ENCODE measurements around the gene FANCI. TPM values are rescaled to one million over a fixed set of nuclear protein-coding genes. Genes with fewer than 3 reads are reported as not detected.

The FANCI gene
- total RNA-seq, 1 donor from 2014 or later = 11.3 TPM

DNA sequence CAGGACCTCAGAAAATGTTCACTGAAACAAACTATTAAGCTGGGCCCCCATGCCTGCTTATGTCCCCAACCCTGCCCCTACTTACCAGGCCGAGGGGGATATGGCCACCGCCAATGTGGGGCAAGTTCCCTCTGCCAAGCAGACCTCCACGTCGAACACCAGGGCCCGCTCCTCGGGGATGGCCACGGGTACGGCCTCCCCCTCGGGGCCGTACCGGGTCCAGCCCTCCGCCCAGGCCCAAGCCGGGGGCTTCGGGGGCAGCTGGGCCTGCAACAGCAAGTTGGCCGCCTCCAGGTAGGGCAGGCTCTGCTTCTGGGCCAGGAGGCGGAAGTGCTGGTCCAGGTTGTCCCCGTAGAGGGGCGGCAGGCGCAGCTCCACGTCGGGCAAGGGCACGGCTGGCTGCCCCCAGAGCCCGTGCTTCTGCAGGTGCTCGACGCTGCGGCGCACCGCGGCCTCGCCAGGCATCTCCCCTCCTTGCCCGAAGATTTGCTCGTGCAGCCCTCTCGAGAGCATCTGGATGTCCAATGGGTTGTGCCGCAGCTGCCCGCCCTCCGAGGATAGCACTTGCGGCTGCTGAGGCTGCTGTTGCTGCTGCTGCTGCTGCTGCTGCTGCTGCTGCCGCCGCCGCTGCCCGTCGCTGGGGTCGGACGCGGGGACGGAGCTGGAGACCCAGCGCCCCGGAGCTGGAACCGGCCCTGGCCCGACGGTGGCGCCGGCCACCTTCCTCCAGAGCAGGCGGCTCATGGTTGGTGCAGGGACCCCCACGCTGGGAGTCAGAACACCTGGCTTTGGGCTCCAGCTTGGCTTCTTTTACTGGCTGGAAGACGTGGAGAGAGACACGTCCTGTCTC lies 89.5 kb downstream of the FANCI start:
- Mint-ChIP-seq H3K27ac (ENCODE audit: unreplicated experiment) (no peak overlapping the region), H3K4me1 (ENCODE audit: unreplicated experiment) (peaks cover 39% of the 10 kb centered on the region), H3K27me3 (ENCODE audit: unreplicated experiment) (peaks cover 3% of the 10 kb centered on the region), H3K4me3 (ENCODE audit: unreplicated experiment) (peak overlapping the region; percentile 74), H3K36me3 (ENCODE audit: unreplicated experiment) (peaks cover 22% of the 10 kb centered on the region), H3K9me3 (ENCODE audit: unreplicated experiment) (no peaks in the 10 kb centered on the region)
- TF ChIP-seq, protein P1, sequence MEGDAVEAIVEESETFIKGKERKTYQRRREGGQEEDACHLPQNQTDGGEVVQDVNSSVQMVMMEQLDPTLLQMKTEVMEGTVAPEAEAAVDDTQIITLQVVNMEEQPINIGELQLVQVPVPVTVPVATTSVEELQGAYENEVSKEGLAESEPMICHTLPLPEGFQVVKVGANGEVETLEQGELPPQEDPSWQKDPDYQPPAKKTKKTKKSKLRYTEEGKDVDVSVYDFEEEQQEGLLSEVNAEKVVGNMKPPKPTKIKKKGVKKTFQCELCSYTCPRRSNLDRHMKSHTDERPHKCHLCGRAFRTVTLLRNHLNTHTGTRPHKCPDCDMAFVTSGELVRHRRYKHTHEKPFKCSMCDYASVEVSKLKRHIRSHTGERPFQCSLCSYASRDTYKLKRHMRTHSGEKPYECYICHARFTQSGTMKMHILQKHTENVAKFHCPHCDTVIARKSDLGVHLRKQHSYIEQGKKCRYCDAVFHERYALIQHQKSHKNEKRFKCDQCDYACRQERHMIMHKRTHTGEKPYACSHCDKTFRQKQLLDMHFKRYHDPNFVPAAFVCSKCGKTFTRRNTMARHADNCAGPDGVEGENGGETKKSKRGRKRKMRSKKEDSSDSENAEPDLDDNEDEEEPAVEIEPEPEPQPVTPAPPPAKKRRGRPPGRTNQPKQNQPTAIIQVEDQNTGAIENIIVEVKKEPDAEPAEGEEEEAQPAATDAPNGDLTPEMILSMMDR (IDR thresholded peaks at IDR 0.05) = no peak
- DNase-seq (ENCODE audit: extremely low spot score, unreplicated experiment) = no peak

DNA sequence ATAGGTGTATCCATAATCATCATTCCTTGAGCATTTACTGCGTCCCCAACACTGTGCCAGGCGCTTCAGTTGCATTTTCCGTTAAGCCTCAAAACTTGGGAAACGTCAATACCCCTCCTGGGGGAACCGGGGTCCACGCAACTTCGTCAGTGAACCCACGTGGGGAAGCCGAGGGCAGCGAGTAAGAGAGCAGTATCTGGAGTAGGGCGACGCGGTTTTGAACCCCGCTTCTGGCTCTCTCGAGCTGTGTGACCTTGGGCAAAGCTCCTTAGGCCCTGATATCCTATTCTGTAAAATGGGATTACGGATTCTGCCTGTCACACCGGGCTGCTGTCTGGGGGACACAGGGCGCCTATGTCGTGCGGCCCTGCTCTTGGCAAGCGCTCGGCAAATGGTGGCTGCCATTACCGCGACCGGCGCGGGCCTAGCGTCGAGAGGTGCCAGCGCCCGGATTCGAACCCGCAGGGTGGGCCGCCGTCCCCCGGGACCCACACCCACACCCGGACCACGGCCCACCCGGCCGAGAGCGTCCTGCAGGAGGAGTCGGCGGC lies 90.3 kb downstream of the FANCI start:
- H3K27ac Mint-ChIP-seq (ENCODE audit: unreplicated experiment) = peak overlapping the region; percentile 41
- H3K36me3 Mint-ChIP-seq (ENCODE audit: unreplicated experiment) = peaks cover 21% of the 10 kb centered on the region
- H3K4me3 Mint-ChIP-seq (ENCODE audit: unreplicated experiment) = peak overlapping the region; percentile 74
- no peak for DNase-seq (ENCODE audit: extremely low spot score, unreplicated experiment)
- TF ChIP-seq, protein P1 (IDR thresholded peaks at IDR 0.05) = no peak
- H3K4me1 Mint-ChIP-seq (ENCODE audit: unreplicated experiment) = peaks cover 39% of the 10 kb centered on the region
- H3K9me3 Mint-ChIP-seq (ENCODE audit: unreplicated experiment) = no peaks in the 10 kb centered on the region
- H3K27me3 Mint-ChIP-seq (ENCODE audit: unreplicated experiment) = peaks cover 9% of the 10 kb centered on the region

GRCh38 chr15:89334510-89335297 lies 90.9 kb downstream of the FANCI start, which contains the start of gene POLG:
Gene POLG, minus strand, starts transcription at chr15:89334824. Its CDS starts 1,070 bp downstream, at chr15:89333754.
- Mint-ChIP-seq H3K27me3 (ENCODE audit: unreplicated experiment) (peaks cover 12% of the 10 kb centered on the region), H3K4me3 (ENCODE audit: unreplicated experiment) (peak within 1 kb of the TSS; percentile 76), H3K4me1 (ENCODE audit: unreplicated experiment) (peaks cover 39% of the 10 kb centered on the region), H3K36me3 (ENCODE audit: unreplicated experiment) (peaks cover 16% of the 10 kb centered on the region), H3K9me3 (ENCODE audit: unreplicated experiment) (no peaks in the 10 kb centered on the region), H3K27ac (ENCODE audit: unreplicated experiment) (peak within 1 kb of the TSS; percentile 79)
- peak; percentile 100 for DNase-seq (ENCODE audit: extremely low spot score, unreplicated experiment)
- TF ChIP-seq, protein P1 (IDR thresholded peaks at IDR 0.05) = no peak

- peaks cover 14% of the 10 kb centered on the region for H3K36me3 Mint-ChIP-seq (ENCODE audit: unreplicated experiment)
- peak overlapping the region; percentile 79 for H3K27ac Mint-ChIP-seq (ENCODE audit: unreplicated experiment)
- no peaks in the 10 kb centered on the region for H3K9me3 Mint-ChIP-seq (ENCODE audit: unreplicated experiment)
- peaks cover 38% of the 10 kb centered on the region for H3K4me1 Mint-ChIP-seq (ENCODE audit: unreplicated experiment)
- TF ChIP-seq, protein P1 (IDR thresholded peaks at IDR 0.05) = no peak
- no peak for DNase-seq (ENCODE audit: extremely low spot score, unreplicated experiment)
- H3K27me3 Mint-ChIP-seq (ENCODE audit: unreplicated experiment) = peaks cover 15% of the 10 kb centered on the region
- peak overlapping the region; percentile 76 for H3K4me3 Mint-ChIP-seq (ENCODE audit: unreplicated experiment)
Observed at GRCh38 chr15:89335298-89336041, 91.7 kb downstream of the FANCI start.

Data from osteocyte (in vitro differentiated cells).